NB4 (cell line): ENCODE data around the gene AWAT2.

Experiments used
- MYC ChIP-seq: IDR thresholded peaks from 2 replicates; pipeline ENCODE4 v1.6.1; 2011; ENCODE audit warnings: low read depth, low read length
- POLR2A ChIP-seq: IDR thresholded peaks from 2 replicates; pipeline ENCODE4 v1.6.1; 2011; ENCODE audit warnings: mild to moderate bottlenecking; ENCODE audit not compliant: insufficient read length; ENCODE audit errors: extremely low read depth
- TF ChIP-seq, protein P1 (sequence below): IDR thresholded peaks from one replicate; pipeline ENCODE4 v1.5.1; 2012; ENCODE audit warnings: low read depth, low read length
- TF ChIP-seq, protein P2 (sequence below): IDR thresholded peaks from 2 replicates; pipeline ENCODE4 v1.6.1; 2011; ENCODE audit warnings: low read depth, low read length

- TF ChIP-seq, protein P1, sequence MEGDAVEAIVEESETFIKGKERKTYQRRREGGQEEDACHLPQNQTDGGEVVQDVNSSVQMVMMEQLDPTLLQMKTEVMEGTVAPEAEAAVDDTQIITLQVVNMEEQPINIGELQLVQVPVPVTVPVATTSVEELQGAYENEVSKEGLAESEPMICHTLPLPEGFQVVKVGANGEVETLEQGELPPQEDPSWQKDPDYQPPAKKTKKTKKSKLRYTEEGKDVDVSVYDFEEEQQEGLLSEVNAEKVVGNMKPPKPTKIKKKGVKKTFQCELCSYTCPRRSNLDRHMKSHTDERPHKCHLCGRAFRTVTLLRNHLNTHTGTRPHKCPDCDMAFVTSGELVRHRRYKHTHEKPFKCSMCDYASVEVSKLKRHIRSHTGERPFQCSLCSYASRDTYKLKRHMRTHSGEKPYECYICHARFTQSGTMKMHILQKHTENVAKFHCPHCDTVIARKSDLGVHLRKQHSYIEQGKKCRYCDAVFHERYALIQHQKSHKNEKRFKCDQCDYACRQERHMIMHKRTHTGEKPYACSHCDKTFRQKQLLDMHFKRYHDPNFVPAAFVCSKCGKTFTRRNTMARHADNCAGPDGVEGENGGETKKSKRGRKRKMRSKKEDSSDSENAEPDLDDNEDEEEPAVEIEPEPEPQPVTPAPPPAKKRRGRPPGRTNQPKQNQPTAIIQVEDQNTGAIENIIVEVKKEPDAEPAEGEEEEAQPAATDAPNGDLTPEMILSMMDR, result no peak
- TF ChIP-seq POLR2A (no peak), MYC (no peak)
- TF ChIP-seq, protein P2, sequence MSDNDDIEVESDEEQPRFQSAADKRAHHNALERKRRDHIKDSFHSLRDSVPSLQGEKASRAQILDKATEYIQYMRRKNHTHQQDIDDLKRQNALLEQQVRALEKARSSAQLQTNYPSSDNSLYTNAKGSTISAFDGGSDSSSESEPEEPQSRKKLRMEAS, result no peak
Observed at GRCh38 chrX:70079870-70080269, 30.1 kb upstream of the AWAT2 start.
